H4 (cell line): ENCODE measurements around the gene PPOX. TPM values are rescaled to one million over a fixed set of nuclear protein-coding genes. Genes with fewer than 3 reads are reported as not detected.

Source experiments
- DNase-seq: peaks from one replicate; pipeline ENCODE4 v3.0.0-alpha.2; 2015; ENCODE audit warnings: low spot score
- total RNA-seq: library from RNA; depleted of rRNA; stranded (reverse); fragments of >200 nt; shearing (Covaris generic); gene quantifications from 2 replicates; pipeline ENCODE4 v1.2.3, GENCODE V29; 2014; rRNA removed

The PPOX gene
- 9.2 and 13.9 TPM in 2 replicates for total RNA-seq

DNA sequence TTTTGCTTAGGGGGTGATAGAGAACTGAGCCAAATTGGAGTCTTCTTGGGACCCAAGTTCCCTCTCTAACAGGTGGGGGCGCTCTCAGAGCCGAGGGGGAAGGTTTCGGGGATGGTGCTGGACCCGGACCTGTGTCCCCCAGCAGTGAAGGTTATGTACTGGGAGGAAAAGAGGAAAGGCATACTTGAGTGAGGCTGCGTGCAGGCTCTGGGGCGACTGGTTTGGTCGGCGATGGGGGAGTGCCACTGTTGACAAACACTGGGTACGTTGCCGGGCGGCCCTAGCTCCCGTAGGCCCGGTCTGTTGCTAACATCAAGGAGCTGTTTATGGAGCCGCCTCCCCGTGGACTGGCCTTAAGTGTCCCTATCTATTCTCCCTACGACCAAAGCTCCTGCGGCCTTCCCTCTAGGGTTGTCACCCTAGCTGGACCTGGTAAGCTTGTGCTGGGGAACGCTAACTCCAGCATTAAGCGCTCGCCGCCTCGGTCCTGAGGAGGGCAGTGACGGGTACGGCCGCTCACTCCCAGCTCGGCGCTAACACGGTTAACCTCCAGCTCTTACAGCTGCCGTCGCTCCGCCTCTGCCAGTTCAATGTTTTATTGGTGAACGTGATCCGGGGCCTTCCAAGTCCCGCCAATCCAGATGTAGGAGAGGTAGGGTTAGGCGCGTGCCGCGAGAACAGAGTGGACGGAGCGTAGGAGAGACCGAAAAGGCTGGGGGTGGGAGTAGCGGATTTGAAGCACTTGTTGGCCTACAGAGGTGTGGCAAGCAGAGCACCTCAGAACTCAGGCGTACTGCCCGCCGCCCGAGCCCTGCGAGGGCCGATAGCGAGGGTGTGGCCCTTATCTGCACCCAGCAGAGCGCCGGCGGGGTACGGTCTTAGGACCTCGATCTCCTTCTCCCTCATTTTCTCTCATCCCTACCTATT lies at the start of gene PPOX:
Gene PPOX (plus strand): TSS at position 685 of the 927 bp plus-strand sequence. CDS start 422 bp downstream, outside the sequence.
- DNase-seq = peak; percentile 98

DNA sequence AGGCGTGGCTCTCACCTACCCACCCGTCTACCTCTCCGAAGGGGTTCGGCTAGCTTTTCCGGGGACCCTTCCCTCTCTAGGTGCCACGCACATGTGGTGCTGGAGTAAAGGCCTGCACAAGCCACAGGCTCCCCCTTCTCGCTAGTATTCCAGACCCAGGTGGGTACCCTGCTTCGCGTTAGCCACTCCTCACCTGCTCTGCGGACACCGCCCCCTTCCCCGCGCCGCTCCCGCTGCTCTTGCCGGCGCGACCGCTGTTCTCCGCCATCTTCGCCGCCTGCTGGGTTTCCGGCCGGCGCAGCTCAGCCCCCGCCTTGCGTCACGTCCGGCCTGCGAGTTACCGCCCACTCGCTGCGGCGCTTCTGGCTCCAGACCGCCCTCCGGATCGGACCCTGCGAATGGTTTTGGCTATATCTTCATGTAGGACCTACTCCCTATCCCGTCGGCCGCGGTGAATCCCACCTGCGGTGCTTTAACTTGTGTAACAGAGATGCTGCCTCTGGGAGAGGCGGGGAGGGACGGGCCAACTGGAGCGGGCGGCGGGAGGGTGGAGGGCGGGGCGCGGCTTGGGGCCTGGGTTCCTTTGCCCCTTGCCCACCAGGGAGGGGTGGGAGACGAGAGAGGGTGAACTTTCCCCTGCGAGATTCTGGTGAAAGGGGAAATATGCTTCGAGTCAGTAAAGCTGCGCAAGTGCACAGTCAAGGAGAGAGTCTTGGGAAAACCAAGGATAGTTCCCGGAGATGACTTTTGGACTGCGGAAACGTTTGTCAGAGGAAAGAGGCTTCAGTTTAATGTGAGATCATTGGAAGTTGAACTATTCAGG lies 48.3 kb upstream of the PPOX start, which contains the start of the genes NIT1 and PFDN2:
Gene NIT1 (plus strand): TSS at position 347 of the 823 bp plus-strand sequence. CDS start 72 bp downstream, at position 419.
Gene PFDN2 (minus strand): TSS at position 279 of the 823 bp plus-strand sequence. CDS start 11 bp downstream, at position 268.
- DNase-seq = peak; percentile 78

DNA sequence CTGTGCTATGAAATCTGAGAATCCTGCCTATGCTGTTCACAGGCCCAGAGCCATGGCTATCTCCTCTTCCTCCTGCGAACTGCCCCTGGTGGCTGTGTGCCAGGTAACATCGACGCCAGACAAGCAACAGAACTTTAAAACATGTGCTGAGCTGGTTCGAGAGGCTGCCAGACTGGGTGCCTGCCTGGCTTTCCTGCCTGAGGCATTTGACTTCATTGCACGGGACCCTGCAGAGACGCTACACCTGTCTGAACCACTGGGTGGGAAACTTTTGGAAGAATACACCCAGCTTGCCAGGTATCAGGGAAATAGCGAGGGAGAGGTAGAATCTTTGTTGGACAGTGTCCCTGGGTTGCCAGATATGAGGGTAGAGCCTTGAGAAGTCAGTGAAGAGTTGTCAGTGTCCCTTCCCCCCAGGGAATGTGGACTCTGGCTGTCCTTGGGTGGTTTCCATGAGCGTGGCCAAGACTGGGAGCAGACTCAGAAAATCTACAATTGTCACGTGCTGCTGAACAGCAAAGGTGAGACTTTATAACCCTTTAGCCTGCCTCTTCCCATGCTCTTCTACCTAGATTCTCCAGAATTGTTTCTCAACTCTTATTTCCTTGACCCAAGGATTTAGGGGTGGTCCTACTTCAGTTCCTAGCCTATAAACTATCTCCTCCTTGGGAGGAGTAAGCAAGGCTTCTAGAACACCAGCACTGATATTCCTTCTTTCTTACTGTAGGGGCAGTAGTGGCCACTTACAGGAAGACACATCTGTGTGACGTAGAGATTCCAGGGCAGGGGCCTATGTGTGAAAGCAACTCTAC lies 46.9 kb upstream of the PPOX start:
- peak; percentile 71 for DNase-seq

DNA sequence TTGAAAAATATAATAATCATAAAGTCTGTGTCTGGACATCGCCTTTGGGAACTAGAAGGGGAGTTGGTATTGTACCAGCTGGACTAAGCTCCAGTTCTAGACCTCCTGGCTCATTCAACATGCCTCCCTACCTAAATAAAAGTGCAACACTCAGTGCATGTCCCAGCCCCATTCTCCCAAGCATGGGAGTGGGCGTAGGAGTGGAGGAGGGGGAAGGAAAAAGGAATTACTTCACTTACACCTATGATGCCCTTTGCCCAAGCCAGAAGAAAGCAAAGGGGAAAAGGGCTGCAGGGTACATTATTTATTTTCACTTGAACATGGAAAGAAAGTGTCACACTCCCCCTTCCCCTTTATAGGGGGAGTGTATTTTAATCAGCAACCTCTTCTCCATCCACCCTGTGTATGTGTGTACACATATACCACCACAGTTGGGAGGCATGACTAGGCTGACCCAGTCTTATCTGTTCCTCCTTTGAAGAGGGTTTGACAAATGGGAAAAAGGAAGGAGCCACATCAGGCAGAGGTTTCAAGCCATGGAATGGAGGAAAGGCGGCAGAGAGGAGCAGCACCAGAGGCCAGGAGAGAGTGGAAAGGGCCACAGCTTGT lies 45.1 kb upstream of the PPOX start:
- DNase-seq = no peak

DNA sequence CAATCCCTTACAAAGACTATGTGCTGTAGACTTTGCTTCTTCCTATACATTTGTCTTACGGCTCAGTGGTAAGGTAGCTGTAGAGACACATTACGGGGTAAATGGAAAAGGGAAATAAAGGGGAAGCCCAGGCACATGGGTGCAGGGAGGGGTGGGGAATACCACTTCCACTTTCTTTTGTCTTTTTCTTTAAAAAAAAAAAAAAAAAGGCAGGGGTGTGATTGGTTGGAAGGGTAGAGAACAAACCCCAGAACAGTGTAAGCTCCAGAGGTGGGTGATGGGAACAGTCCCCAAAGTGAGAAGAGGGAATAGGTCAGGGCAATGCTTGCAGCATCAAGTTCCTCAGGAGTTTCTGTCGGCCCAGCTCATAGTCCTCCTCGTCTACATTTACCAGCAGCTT lies 44.4 kb upstream of the PPOX start:
- DNase-seq = no peak

DNA sequence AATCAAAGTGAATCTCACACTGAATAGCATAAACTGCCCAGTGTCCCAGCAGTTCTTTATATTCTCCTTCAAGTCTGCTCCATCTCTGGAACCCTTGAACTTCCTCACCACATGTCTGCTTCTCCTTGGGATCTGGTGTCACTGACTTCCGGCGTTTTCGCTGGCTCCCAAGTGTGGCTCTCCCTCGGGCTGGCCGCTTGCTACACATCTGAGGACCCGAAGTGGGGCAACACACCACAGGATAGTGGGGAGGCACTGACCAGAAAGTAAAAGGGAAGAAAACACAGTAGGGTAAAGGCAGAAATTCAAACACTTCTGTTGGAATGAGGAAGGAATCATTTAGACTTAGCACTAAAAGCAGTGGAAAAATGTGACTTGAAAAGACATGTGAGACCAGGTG lies 43.3 kb upstream of the PPOX start:
- no peak for DNase-seq

DNA sequence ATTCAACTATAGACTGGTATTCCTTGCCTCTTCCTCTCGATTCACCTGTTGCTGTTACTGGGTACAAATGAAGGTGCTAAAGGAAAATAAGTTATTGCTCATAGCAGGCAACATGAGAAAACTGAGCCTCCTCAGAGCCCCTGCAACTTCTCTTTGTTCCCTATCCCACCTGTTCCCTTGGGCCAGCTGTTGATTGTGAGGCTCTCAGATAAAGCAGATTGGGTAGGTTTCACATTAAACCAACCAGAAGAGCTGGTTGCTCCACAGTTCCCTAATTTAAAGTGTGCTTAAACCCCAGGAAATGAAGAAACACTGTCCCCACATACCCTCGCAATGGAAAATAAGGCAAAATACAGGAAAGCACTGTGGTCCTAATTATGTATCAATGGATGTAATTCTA lies 38.6 kb upstream of the PPOX start:
- DNase-seq = no peak

DNA sequence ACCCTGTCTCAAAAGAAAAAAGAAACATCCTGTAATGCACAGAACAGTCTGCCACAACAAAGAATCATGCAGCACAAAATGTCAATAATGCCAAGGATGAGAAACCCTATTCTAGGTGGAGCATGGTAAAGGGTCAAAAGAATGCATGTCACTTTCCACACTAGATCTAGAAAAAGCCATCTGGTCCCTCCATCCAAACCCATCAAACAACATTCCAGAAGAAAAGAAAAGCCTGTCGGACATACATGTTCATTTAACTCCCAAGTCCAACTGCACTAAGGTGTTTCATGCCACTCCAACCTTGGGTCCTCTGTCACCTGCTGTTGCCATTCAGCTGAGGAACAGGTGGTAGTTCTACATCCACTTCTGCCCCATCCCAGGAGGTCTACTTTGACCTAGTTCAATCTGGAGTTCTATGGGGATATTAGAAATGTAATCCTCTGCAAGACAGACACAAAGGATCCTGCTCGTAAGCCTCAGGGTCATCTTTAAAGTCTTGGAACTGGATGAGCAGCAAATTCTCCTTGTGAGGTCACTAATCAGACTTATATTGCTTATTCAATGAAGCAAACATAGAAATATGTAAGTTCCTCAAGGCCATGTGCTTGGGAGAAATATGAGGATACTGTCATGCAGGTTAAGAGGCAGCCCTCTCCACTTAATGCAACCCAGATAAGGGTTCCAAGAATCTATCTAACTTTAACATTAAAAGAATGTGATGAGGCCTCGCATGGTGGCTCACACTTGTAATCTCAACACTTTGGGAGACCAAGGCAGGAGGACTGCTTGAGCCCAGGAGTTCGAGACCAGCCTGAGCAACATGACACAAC lies 37.4 kb upstream of the PPOX start:
- DNase-seq = no peak

DNA sequence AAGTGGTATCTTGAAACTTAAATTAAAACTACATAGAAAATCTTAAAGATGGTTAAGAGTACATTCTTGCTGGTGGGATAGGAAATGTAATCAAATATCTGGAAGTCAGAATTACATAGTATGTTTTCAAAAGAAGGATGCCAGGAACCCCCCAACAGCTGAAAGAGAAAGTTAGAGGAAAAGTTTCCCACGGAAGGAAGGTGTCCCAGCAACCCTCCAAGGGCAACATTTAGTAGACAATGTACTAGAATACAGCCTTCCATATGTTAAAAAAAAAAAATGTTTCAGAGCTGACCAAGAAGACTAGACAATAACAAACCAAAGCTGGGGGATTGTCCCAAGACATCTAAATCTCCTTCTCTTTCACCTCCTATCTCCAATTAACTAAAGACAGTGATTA lies 36.0 kb upstream of the PPOX start:
- no peak for DNase-seq

DNA sequence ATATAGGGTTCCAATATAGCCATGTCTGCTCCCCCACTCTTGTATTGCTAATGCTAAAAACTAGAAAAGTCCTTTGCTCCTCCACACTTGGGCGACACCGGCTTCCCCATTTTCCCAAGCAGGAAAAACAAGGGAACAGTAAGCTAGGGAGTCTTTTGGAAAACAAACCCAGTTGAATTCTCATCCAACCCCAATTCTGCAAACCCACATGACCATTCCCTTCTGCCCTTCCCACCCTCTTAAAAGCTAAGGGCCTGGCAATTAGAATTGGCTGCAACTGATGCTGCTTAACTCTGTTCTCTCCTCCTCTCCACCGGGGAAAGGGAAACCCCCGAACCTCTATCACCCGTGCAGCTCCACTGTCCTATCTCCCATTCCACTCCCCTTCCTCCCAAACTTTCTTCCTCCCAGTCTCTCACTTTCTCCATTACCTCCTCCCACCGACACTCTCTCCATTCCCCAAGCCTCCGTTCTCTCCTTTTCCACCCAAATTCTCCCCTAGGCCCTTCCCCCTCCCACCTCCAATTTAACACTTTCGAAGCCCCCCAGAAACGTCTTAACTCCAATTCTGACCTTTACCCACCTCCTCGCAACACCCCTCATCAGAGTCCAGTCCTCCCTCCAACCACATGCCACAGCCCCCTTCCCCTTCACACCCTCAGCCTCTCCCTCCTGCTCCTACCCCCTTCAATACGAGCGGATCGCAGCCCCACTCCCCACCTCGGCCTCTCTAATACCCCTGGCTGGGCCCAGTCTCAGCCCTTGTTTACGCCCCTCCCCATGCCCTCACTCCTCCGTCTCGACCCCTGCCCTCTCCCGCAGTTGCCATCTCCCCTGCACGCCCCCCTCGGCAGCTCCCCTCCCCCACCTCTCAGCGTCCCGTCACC lies 34.5 kb upstream of the PPOX start:
- no peak for DNase-seq

DNA sequence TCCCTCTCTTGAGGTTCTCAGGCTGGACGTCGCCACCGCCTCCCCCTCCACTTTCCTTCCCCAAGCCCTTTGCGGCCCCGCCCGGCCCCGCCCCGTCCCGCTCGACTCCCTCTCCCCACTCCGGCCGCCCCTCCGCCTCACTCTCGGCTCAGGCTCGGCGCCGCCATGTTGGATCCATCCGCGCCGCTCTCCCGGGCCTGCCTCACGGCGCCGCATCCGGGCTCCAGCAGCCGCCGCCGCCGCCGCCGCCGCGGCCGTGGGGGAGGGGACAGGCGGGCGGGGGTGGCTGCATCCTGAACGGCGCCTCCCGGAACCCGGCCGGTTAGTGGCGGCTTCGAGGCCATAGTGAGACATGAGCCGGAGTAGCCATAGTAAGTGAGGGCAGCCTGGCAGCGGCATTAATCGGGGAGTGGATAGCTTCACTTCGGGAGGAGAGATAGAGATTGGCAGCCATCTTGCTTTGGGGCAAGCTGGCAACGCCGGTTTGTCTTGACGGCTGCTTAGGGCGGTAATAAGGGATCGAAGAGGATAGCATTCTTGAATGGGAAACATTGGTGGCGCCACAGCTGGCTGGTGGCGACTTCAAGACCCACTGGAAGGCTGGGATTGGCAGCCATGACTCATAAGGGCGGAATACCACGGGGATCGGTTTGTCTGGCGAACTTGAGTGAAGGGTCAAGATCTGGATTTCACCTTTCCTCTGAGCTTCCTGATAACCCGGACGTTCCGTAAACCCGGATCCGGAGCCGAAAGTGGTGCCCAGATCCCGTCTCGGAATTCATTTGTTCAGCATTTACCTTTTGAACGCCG lies 33.6 kb upstream of the PPOX start, which contains the start of gene DEDD:
Gene DEDD (minus strand): TSS at position 258 of the 810 bp plus-strand sequence. CDS start 8,205 bp downstream, outside the sequence.
- DNase-seq = peak; percentile 96

DNA sequence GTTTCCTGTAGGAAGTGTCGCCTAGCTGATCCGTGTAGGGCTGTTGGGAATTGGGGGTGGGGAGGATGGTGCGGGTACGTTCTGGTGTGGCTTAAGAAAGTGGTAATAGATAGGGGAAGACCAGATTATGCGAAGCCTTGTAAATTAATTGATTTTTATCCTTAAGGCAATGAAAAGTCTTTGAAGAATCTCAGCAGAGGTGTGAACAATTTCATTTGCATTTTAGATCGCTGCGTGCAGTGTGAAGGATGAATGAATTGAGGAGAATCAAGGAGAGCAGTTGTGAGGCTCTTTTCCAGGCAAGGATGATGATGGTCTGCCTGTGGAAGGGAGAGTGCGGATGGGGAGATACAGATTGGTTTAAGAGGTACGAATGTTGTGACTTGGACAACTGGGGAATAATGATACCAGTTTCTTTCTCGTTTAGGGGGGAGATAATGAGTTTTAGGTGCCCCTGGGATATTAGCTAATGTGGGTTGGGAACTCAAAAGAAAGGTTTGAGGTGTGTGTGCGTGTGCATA lies 32.9 kb upstream of the PPOX start:
- DNase-seq = no peak

DNA sequence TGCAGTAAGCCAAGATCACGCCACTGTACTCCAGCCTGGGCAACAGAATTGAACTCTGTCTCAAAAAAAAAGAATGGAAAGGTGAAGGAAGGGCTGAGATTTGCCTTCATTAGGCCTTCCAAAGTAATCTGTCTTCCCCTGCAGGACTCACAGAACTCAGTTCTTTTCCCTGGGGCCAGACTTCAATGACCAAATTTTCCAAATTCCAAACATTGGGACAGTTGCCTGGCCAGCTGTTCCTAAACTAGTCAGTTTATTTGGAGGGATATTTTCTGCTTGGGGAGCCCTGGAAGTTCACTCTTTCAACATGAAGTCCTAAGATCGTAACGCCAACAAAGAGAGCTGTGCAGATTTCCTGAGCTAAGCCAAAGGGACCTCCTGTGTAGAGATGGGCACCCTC lies 28.3 kb upstream of the PPOX start:
- DNase-seq = no peak

DNA sequence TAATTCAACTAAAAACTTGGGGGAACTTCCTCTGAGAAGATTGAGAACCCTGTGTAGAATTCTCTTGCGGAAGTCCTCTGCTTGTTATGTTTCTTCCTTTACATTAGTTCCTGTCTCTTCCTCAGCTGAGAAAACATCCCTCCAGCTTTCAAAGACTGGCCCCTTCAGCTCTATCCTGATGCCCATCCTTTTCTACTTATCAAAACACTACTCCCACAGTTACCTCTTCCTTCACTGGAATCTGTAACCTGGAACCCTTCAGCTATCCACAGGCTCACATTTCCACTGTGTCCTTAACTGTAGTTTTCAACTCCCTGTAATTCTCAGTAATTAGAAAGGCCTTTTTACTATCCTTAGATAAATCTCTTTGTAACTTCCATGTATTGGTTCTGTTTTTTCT lies 27.8 kb upstream of the PPOX start:
- no peak for DNase-seq

DNA sequence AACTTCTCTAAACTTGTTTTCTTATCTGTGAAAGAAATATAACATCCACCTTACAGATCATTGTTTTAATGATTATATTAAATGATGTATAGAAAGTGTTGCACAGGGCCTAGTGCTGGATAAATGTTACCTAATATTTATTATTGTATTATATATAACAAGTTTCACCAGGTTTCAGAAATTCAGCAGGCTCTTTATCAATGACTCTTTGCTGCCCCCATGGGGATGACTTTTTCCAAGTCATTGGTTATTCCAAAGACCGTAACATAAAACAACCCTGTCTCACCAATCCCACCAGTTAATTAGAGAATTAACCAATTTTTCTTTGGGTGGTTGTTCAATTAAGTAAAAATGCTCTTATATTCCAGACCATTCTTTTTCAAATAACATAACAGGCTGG lies 26.5 kb upstream of the PPOX start:
- DNase-seq = no peak

DNA sequence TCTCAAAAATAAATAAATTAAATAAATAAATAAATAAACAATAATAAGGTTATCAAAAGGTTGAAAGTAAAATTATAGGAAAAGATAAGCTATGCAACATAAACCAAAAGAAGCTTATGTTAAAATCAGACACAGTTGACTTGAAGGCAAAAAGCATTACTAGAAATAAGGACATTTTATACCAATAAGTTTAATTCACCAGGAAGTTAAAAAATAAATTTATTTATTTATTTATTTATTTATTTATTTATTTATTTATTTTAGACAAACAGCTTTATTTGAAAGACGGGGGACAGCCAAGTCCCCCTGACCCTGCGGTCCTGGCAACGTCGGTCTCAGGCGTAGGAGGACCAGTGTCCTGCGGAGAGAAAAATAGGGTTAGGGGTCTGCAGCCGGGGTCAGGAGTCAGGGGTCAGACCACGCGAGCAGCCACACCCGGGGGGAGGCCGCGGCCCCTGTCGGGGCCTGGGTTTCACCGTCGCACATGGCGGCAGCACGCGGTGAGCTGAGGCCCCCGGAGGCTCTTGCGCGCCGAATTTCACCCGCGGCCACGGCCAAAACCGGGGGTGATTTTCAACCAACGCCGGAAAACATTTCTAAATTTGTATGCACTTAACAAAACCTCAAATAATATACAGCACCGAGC lies 25.3 kb upstream of the PPOX start:
- no peak for DNase-seq

DNA sequence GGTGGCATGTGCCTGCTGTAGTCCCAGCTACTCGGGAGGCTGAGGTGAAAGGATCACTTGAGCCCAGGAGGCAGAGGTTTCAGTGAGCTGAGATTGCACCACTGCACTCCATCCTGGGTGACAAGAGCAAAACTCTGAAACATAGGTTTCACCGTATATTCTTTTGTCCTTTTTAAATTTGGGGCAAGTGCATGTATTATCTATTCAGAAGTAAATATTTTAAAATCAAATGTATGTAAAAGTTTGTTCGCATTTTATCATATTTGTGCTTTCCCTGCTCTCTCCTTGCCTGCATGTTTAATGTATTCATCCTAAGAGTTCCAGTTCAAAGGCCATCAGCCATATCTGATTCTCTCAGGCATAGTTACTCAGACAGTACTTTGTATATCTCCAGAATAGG lies 20.4 kb upstream of the PPOX start:
- no peak for DNase-seq
